B cell (primary cell): Measurements from ENCODE around the gene PLK3. TPM values are rescaled to one million over a fixed set of nuclear protein-coding genes. Genes with fewer than 3 reads are reported as not detected.

Experiments used
- ATAC-seq: fragments of 200-7000 bp; cut with Tn5 transposase; one replicate; pipeline ENCODE4 v1.10.0; 2021; ENCODE audit warnings: low read depth, mild to moderate bottlenecking, moderate number of reproducible peaks, moderate library complexity
- CTCF ChIA-PET: fragments of 350-600 bp; sonication (Branson Sonifier 250); formaldehyde crosslinking; loops from one replicate; lab custom pipeline; 2021; ENCODE audit warnings: antibody characterized with exemption, inconsistent platforms; lab: Charles Lee
- POLR2A ChIA-PET: fragments of 350-600 bp; sonication (Branson Sonifier 250); formaldehyde crosslinking; loops from one replicate; lab custom pipeline; 2021; ENCODE audit warnings: antibody characterized with exemption; lab: Charles Lee
- DNase-seq: peaks from one replicate; pipeline ENCODE4 v3.0.0; 2013
- H2AFZ ChIP-seq: 2 replicates; pipeline ENCODE4 v1.6.1; 2012; ENCODE audit warnings: mild to moderate bottlenecking, low read depth, low read length; ENCODE audit not compliant: insufficient read depth, poor library complexity, severe bottlenecking
- H3K27ac ChIP-seq, 2 donors: 1 replicate in 1 of 2; 2 replicates in 1 of 2; pipeline ENCODE4 v1.5.1; 2012 to 2013; ENCODE audit warnings: low read length in 2 of 2, mild to moderate bottlenecking in 2 of 2, moderate library complexity in 1 of 2
- H3K27me3 ChIP-seq, 4 experiments: fragments of 200-600 bp in 1 of 4; sonication (generic) in 1 of 4; replicated peaks in 1 of 4; 1 replicate in 2 of 4; 2 replicates in 2 of 4; pipeline versions ENCODE4 v1.6.1 to v1.7.0; 2013 to 2016; ENCODE audit warnings: low read length in 3 of 4, mild to moderate bottlenecking in 2 of 4, mixed read lengths in 1 of 4, moderate library complexity in 1 of 4; ENCODE audit not compliant: insufficient read depth in 4 of 4, control insufficient read depth in 3 of 4; ENCODE audit errors: control extremely low read depth in 1 of 4
- H3K36me3 ChIP-seq, 2 experiments: replicated peaks in 1 of 2; 1 replicate in 1 of 2; 2 replicates in 1 of 2; pipeline versions ENCODE4 v1.6.1 to v1.7.1; 2013; ENCODE audit warnings: low read length in 1 of 2; ENCODE audit not compliant: insufficient read depth in 2 of 2, control insufficient read depth in 1 of 2; ENCODE audit errors: control extremely low read depth in 1 of 2, extremely low read depth in 1 of 2
- H3K4me1 ChIP-seq, 2 donors: fragments of 200-600 bp in 1 of 2; sonication (generic) in 1 of 2; 1 replicate in 1 of 2; 2 replicates in 1 of 2; pipeline versions ENCODE4 v1.5.1 to v1.6.1; 2013 to 2017; ENCODE audit warnings: low read length in 2 of 2; ENCODE audit not compliant: control insufficient read depth in 2 of 2, insufficient read depth in 2 of 2
- H3K4me2 ChIP-seq: replicated peaks from 2 replicates; pipeline ENCODE3; 2012; ENCODE audit warnings: mild to moderate bottlenecking, low read depth, low read length; ENCODE audit not compliant: poor library complexity, severe bottlenecking
- H3K4me3 ChIP-seq, 5 experiments: fragments of 200-600 bp in 1 of 5; sonication (generic) in 1 of 5; 1 replicate in 3 of 5; 2 replicates in 2 of 5; pipeline versions ENCODE4 v1.5.1 to v1.7.0; 2011 to 2016; ENCODE audit warnings: low read length in 4 of 5, mild to moderate bottlenecking in 4 of 5, low read depth in 2 of 5, control low read depth in 1 of 5, moderate library complexity in 1 of 5; ENCODE audit not compliant: insufficient read depth in 1 of 5; ENCODE audit errors: control extremely low read depth in 1 of 5, extremely low read depth in 1 of 5
- H3K79me2 ChIP-seq: fragments of 200-600 bp; sonication (generic); one replicate; pipeline ENCODE4 v1.6.0; 2016; ENCODE audit warnings: low read length; ENCODE audit not compliant: control insufficient read depth, insufficient read depth
- H3K9ac ChIP-seq: fragments of 200-600 bp; sonication (generic); 2 replicates; pipeline ENCODE4 v1.6.1; 2017; ENCODE audit warnings: mild to moderate bottlenecking, low read length, moderate library complexity
- H3K9me3 ChIP-seq, 3 donors: one replicate each; pipeline versions ENCODE4 v1.6.1 to v1.7.1; 2013; ENCODE audit warnings: low read length in 2 of 3; ENCODE audit not compliant: control insufficient read depth in 2 of 3, insufficient read depth in 1 of 3; ENCODE audit errors: control extremely low read depth in 1 of 3
- H4K20me1 ChIP-seq: 2 replicates; pipeline ENCODE4 v1.6.0; 2012; ENCODE audit warnings: mild to moderate bottlenecking, low read length; ENCODE audit not compliant: insufficient read depth, control insufficient read depth, poor library complexity, severe bottlenecking
- H3K27ac Mint-ChIP-seq: one replicate; pipeline ENCODE4 v1.8.0; 2021; ENCODE audit warnings: mixed read lengths
- H3K27me3 Mint-ChIP-seq: one replicate; pipeline ENCODE4 v1.8.0; 2021; ENCODE audit warnings: mixed read lengths
- H3K4me1 Mint-ChIP-seq: one replicate; pipeline ENCODE4 v1.8.0; 2021; ENCODE audit warnings: mixed read lengths
- H3K4me3 Mint-ChIP-seq: one replicate; pipeline ENCODE4 v1.8.0; 2021; ENCODE audit warnings: mixed read lengths
- H3K9me3 Mint-ChIP-seq: one replicate; pipeline ENCODE4 v1.8.0; 2022; ENCODE audit warnings: mixed read lengths; ENCODE audit not compliant: insufficient read depth
- CTCF ChIP-seq: fragments of 200-600 bp; IDR thresholded peaks from one replicate; pipeline ENCODE4 v1.8.0; 2022; ENCODE audit warnings: antibody characterized with exemption, mild to moderate bottlenecking
- EZH2 ChIP-seq: IDR thresholded peaks from 2 replicates; pipeline ENCODE4 v1.6.1; 2012; ENCODE audit warnings: borderline replicate concordance, low read depth, mild to moderate bottlenecking, moderate library complexity, low read length; ENCODE audit not compliant: insufficient read depth, poor library complexity, severe bottlenecking
- WGBS: methylation state at CpG from one replicate; pipeline ENCODE4 v1.1.5; 2013; ENCODE audit warnings: missing lambda C conversion rate; ENCODE audit not compliant: insufficient coverage; 5-methylcytosine and 5-hydroxymethylcytosine counted together
- intact Hi-C: fragments of 100-400 bp; cut with micrococcal nuclease; formaldehyde crosslinking; loops from one replicate; pipeline ENCODE4 v1.10.0; 2022
- polyA plus RNA-seq: library from polyadenylated mRNA; depleted of rRNA; stranded (reverse); fragments of >200 nt; gene quantifications from 2 replicates; pipeline ENCODE4 v1.2.3, GENCODE V29; 2012
- total RNA-seq, 2 donors: library from RNA; stranded (reverse); fragments of 120-200 nt in 1 of 2; gene quantifications; 1 replicate in 1 of 2; 2 replicates in 1 of 2; pipeline versions ENCODE4 v1.2.3 to v1.2.4, GENCODE V29; 2013 to 2022

The PLK3 gene
- total and polyA plus RNA-seq, 2 donors (not counting 1 experiment from before 2014, with no cell fraction given), result 35.9 to 93.5 TPM

- peaks cover 25 to 34% of the 10 kb centered on the region in 2 donors for H3K4me1 ChIP-seq
Measured at GRCh38 chr1:44786841-44787426, 13.2 kb upstream of the PLK3 start.

More at GRCh38 chr1:44786841-44787426, 13.2 kb upstream of the PLK3 start:
- ChIA-PET CTCF (interaction anchor here (0.6 to 5.5 kb wide), 15 partner anchors 10 to 713 kb away, joined by 3 to 44 read pairs (median 4); partner anchors contain the start of genes CCDC163, HECTD3, MMACHC and MUTYH), POLR2A (interaction anchor here (0.6 to 2.8 kb wide), 9 partner anchors 11 to 516 kb away, joined by 3 to 12 read pairs (median 4); partner anchors contain the start of genes PLK3, RNU5D-1 and UROD)
- WGBS, result 83% methylated on average over 7 of the region's 9 CpGs
- H3K27me3 Mint-ChIP-seq, result no peaks in the 10 kb centered on the region
- no peaks in the 10 kb centered on the region for H3K27me3 ChIP-seq
- H3K27ac ChIP-seq, result peak overlapping the region; percentile 47 to 50
- H3K36me3 ChIP-seq, result no peaks in the 10 kb centered on the region
- peak overlapping the region; percentile 90 for H3K4me2 ChIP-seq
- peak overlapping the region; percentile 82 for H3K4me3 Mint-ChIP-seq
- H2AFZ ChIP-seq, result peak overlapping the region; percentile 82
- peak overlapping the region; percentile 92 for H3K27ac Mint-ChIP-seq
- H3K4me1 Mint-ChIP-seq, result peaks cover 31% of the 10 kb centered on the region
- peak overlapping the region in 3 of 5 experiments; percentile 53 to 62 (median 57) for H3K4me3 ChIP-seq
- TF ChIP-seq CTCF (no peak), EZH2 (no peak)
- H3K9ac ChIP-seq, result peak overlapping the region; percentile 63
- ATAC-seq (no peak), DNase-seq (peak; percentile 29)
- H3K9me3 Mint-ChIP-seq, result no peaks in the 10 kb centered on the region
- H4K20me1 ChIP-seq, result no peaks in the 10 kb centered on the region
- no peaks in the 10 kb centered on the region for H3K9me3 ChIP-seq
- H3K79me2 ChIP-seq, result no peaks in the 10 kb centered on the region
- intact Hi-C loops, result loop anchor here (1.0 to 5.0 kb wide), 9 partner anchors 12 to 900 kb away; partner anchors contain the start of genes EIF2B3, GPBP1L1, PLK3 and RNU5D-1
